ENCODE results near the gene C4orf17.

The C4orf17 gene

GRCh38 chr4:99510721-99511120, at the start of gene C4orf17:
Gene C4orf17, plus strand, starts transcription at chr4:99511021. Its CDS starts 2,061 bp downstream, at chr4:99513082.
- TF ChIP-seq ZFX (IDR thresholded peaks at IDR 0.05; ENCODE audit: borderline replicate concordance), result no peak
- TF ChIP-seq CTCF (IDR thresholded peaks at IDR 0.05), result no peak
- no peak within 1 kb of the TSS for H3K27ac ChIP-seq

GRCh38 chr4:99461623-99462401, 49.0 kb upstream of the C4orf17 start:
- no peak for TF ChIP-seq CTCF (IDR thresholded peaks at IDR 0.05)
- no peak for TF ChIP-seq ZFX (IDR thresholded peaks at IDR 0.05; ENCODE audit: borderline replicate concordance)
- no peak overlapping the region for H3K27ac ChIP-seq

GRCh38 chr4:99462875-99463464, 47.9 kb upstream of the C4orf17 start:
- no peak overlapping the region for H3K27ac ChIP-seq
- TF ChIP-seq ZFX (IDR thresholded peaks at IDR 0.05; ENCODE audit: borderline replicate concordance) (no peak), CTCF (IDR thresholded peaks at IDR 0.05) (peak; percentile 88)

GRCh38 chr4:99463566-99463965, 47.3 kb upstream of the C4orf17 start:
- TF ChIP-seq ZFX (IDR thresholded peaks at IDR 0.05; ENCODE audit: borderline replicate concordance), result no peak
- TF ChIP-seq CTCF (IDR thresholded peaks at IDR 0.05), result no peak
- no peak overlapping the region for H3K27ac ChIP-seq

GRCh38 chr4:99467887-99468286, 42.9 kb upstream of the C4orf17 start:
- H3K27ac ChIP-seq, result no peak overlapping the region
- no peak for TF ChIP-seq ZFX (IDR thresholded peaks at IDR 0.05; ENCODE audit: borderline replicate concordance)
- no peak for TF ChIP-seq CTCF (IDR thresholded peaks at IDR 0.05)

GRCh38 chr4:99468889-99469288, 41.9 kb upstream of the C4orf17 start:
- H3K27ac ChIP-seq, result no peak overlapping the region
- no peak for TF ChIP-seq ZFX (IDR thresholded peaks at IDR 0.05; ENCODE audit: borderline replicate concordance)
- TF ChIP-seq CTCF (IDR thresholded peaks at IDR 0.05), result no peak

GRCh38 chr4:99471349-99471748, 39.5 kb upstream of the C4orf17 start:
- TF ChIP-seq CTCF (IDR thresholded peaks at IDR 0.05) (no peak), ZFX (IDR thresholded peaks at IDR 0.05; ENCODE audit: borderline replicate concordance) (no peak)
- no peak overlapping the region for H3K27ac ChIP-seq

Data from 22Rv1 (cell line).